Upper lobe of left lung (tissue), 4 donors: ENCODE measurements around the gene PCNX3.

Experiments
- CTCF ChIP-seq, 6 experiments: fragments of 450-650 bp in 4 of 6; fragments of 200-600 bp in 2 of 6; sonication (generic) in 2 of 6; IDR thresholded peaks; one replicate each; pipeline ENCODE4 v1.5.1; 2016 to 2019; ENCODE audit warnings: antibody characterized with exemption in 6 of 6
- EP300 ChIP-seq, 4 donors: sonication (generic); formaldehyde crosslinking; IDR thresholded peaks; one replicate each; pipeline ENCODE4 v1.5.1; 2017; ENCODE audit warnings: antibody characterized with exemption in 4 of 4, control low read depth in 2 of 4

DNA sequence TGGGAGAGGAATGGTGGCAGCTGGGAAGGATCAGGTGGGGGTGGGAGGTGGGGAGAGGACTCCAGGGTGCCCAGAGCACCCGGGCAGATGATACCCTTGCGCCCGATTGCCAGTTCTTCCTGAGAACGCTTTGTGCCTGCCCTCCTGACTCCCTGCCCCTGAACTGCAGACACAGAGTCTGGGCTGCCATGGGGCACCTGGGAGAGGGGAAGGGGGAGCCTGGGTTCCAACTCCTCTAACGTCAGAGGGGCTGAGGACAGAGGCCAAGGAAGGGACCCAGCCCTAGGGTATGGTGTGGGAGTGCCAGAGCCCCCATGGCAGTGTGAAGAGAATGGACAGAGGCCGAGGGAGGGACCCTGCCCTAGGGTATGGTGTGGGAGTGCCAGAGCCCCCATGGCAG is 19.1 kb upstream of the PCNX3 start:
- no peak for TF ChIP-seq CTCF (IDR thresholded peaks at IDR 0.05)
- no peak for TF ChIP-seq EP300 (IDR thresholded peaks at IDR 0.05)
